Duodenal mucosa (tissue), 2 donors: ENCODE results near the gene DOCK3.
"Not testable (repeated sequence)": the region's sequence is repeated elsewhere in the genome, so short reads cannot be mapped to it uniquely, and the experiment has no call there.

Source experiments
- H3K27ac ChIP-seq: one replicate; pipeline ENCODE4 v1.7.0; 2013; ENCODE audit warnings: low read depth, low read length
- H3K27me3 ChIP-seq, 2 donors: one replicate each; pipeline ENCODE4 v1.7.0; 2013; ENCODE audit warnings: low read length in 2 of 2, control low read depth in 1 of 2; ENCODE audit not compliant: insufficient read depth in 2 of 2, control insufficient read depth in 1 of 2
- H3K36me3 ChIP-seq, 2 donors: one replicate each; pipeline ENCODE4 v1.7.0; 2013; ENCODE audit warnings: low read length in 2 of 2, control low read depth in 1 of 2; ENCODE audit not compliant: insufficient read depth in 2 of 2, control insufficient read depth in 1 of 2
- H3K4me1 ChIP-seq, 2 donors: one replicate each; pipeline ENCODE4 v1.7.0; 2013; ENCODE audit warnings: low read length in 2 of 2, control low read depth in 1 of 2; ENCODE audit not compliant: insufficient read depth in 2 of 2, control insufficient read depth in 1 of 2
- H3K4me3 ChIP-seq, 2 donors: one replicate each; pipeline ENCODE4 v1.7.0; 2013; ENCODE audit warnings: low read length in 2 of 2, low read depth in 1 of 2
- H3K9ac ChIP-seq, 2 donors: one replicate each; pipeline ENCODE4 v1.7.0; 2013; ENCODE audit warnings: low read length in 2 of 2, low read depth in 1 of 2
- H3K9me3 ChIP-seq, 2 donors: one replicate each; pipeline ENCODE4 v1.7.0; 2013; ENCODE audit warnings: low read length in 2 of 2, control low read depth in 1 of 2; ENCODE audit not compliant: control insufficient read depth in 1 of 2

The DOCK3 gene

GRCh38 chr3:51035630-51036029 is 360.9 kb downstream of the DOCK3 start:
- Histone ChIP-seq H3K9me3 (no peaks in the 10 kb centered on the region), H3K4me1 (no peaks in the 10 kb centered on the region), H3K9ac (no peak overlapping the region), H3K36me3 (no peaks in the 10 kb centered on the region), H3K27me3 (no peaks in the 10 kb centered on the region), H3K4me3 (no peak overlapping the region), H3K27ac (no peak overlapping the region)

GRCh38 chr3:51044982-51045381 is 370.3 kb downstream of the DOCK3 start:
- Histone ChIP-seq H3K27me3 (no peaks in the 10 kb centered on the region), H3K9ac (no peak overlapping the region), H3K9me3 (no peaks in the 10 kb centered on the region), H3K4me1 (no peaks in the 10 kb centered on the region), H3K36me3 (no peaks in the 10 kb centered on the region), H3K4me3 (no peak overlapping the region), H3K27ac (no peak overlapping the region)

- Histone ChIP-seq H3K27me3 (no peaks in the 10 kb centered on the region), H3K4me3 (no peak overlapping the region), H3K27ac (no peak overlapping the region), H3K9me3 (no peaks in the 10 kb centered on the region), H3K4me1 (no peaks in the 10 kb centered on the region), H3K9ac (no peak overlapping the region), H3K36me3 (no peaks in the 10 kb centered on the region)
Observed at GRCh38 chr3:51052562-51052961, 377.8 kb downstream of the DOCK3 start.

GRCh38 chr3:51057121-51057520 is 382.4 kb downstream of the DOCK3 start:
- Histone ChIP-seq H3K4me3 (no peak overlapping the region), H3K4me1 (no peaks in the 10 kb centered on the region), H3K27me3 (no peaks in the 10 kb centered on the region), H3K9ac (no peak overlapping the region), H3K36me3 (no peaks in the 10 kb centered on the region), H3K27ac (no peak overlapping the region), H3K9me3 (no peaks in the 10 kb centered on the region)

GRCh38 chr3:51063053-51063452 is 388.3 kb downstream of the DOCK3 start:
- H3K36me3 ChIP-seq = no peaks in the 10 kb centered on the region
- no peaks in the 10 kb centered on the region for H3K4me1 ChIP-seq
- H3K27me3 ChIP-seq = peaks cover 0 to 7% of the 10 kb centered on the region in 2 donors
- H3K9me3 ChIP-seq = no peaks in the 10 kb centered on the region
- no peak overlapping the region for H3K9ac ChIP-seq
- no peak overlapping the region for H3K4me3 ChIP-seq
- no peak overlapping the region for H3K27ac ChIP-seq

GRCh38 chr3:51075221-51075775 is 400.6 kb downstream of the DOCK3 start:
- H3K36me3 ChIP-seq = no peaks in the 10 kb centered on the region
- H3K9ac ChIP-seq = no peak overlapping the region
- no peaks in the 10 kb centered on the region for H3K4me1 ChIP-seq
- no peak overlapping the region for H3K27ac ChIP-seq
- no peaks in the 10 kb centered on the region for H3K9me3 ChIP-seq
- peaks cover 0 to 3% of the 10 kb centered on the region in 2 donors for H3K27me3 ChIP-seq
- no peak overlapping the region for H3K4me3 ChIP-seq

- Histone ChIP-seq H3K4me1 (no peaks in the 10 kb centered on the region), H3K36me3 (no peaks in the 10 kb centered on the region), H3K9me3 (peaks cover 9 to 12% of the 10 kb centered on the region in 2 donors), H3K27ac (no peak overlapping the region), H3K4me3 (no peak overlapping the region), H3K27me3 (no peaks in the 10 kb centered on the region), H3K9ac (no peak overlapping the region)
Observed at GRCh38 chr3:51082363-51082762, 407.6 kb downstream of the DOCK3 start.

GRCh38 chr3:51083490-51083889 is 408.8 kb downstream of the DOCK3 start:
- Histone ChIP-seq H3K9ac (no peak overlapping the region), H3K4me1 (no peaks in the 10 kb centered on the region), H3K9me3 (peaks cover 9 to 12% of the 10 kb centered on the region in 2 donors), H3K36me3 (no peaks in the 10 kb centered on the region), H3K27ac (no peak overlapping the region), H3K27me3 (no peaks in the 10 kb centered on the region), H3K4me3 (no peak overlapping the region)

- H3K4me1 ChIP-seq, H3K27ac ChIP-seq, H3K9ac ChIP-seq, H3K9me3 ChIP-seq, H3K36me3 ChIP-seq, H3K4me3 ChIP-seq, H3K27me3 ChIP-seq: not testable (repeated sequence)
Observed at GRCh38 chr3:51092141-51092540, 417.4 kb downstream of the DOCK3 start.

GRCh38 chr3:51094838-51095237 is 420.1 kb downstream of the DOCK3 start:
- not testable (repeated sequence) for H3K9me3 ChIP-seq, H3K4me1 ChIP-seq, H3K36me3 ChIP-seq, H3K4me3 ChIP-seq, H3K27me3 ChIP-seq, H3K27ac ChIP-seq, H3K9ac ChIP-seq
